ENCODE measurements around the gene ETS1.

The ETS1 gene

GRCh38 chr11:128551611-128552335 lies 35.6 kb downstream of the ETS1 start:
- H3K27me3 ChIP-seq (ENCODE audit: insufficient read depth, poor library complexity, severe bottlenecking): peaks cover 15% of the 10 kb centered on the region

GRCh38 chr11:128551058-128551457 lies 36.3 kb downstream of the ETS1 start:
- Histone ChIP-seq H3K27ac (replicated peaks) (no peak overlapping the region), H3K27me3 (ENCODE audit: insufficient read depth, poor library complexity, severe bottlenecking) (peaks cover 15% of the 10 kb centered on the region)
- no peak for TF ChIP-seq POLR2AphosphoS5 (IDR thresholded peaks at IDR 0.05; ENCODE audit: low read depth)
- no peak for TF ChIP-seq SPI1 (IDR thresholded peaks at IDR 0.05; ENCODE audit: borderline replicate concordance, low read depth)
- TF ChIP-seq REST (IDR thresholded peaks at IDR 0.05; ENCODE audit: insufficient replicate concordance, low read depth): no peak
- TF ChIP-seq CTCF (IDR thresholded peaks at IDR 0.05; ENCODE audit: insufficient read depth, low read length): no peak
- TF ChIP-seq GABPA (IDR thresholded peaks at IDR 0.05; ENCODE audit: low read depth): no peak

More at GRCh38 chr11:128551611-128552335, 35.6 kb downstream of the ETS1 start:
- Histone ChIP-seq H3K27ac (replicated peaks) (no peak overlapping the region), H3K4me3 (replicated peaks; ENCODE audit: insufficient read depth, low read length) (no peak overlapping the region)
- DNase-seq (ENCODE audit: low read depth in 1 of 2, low spot score in 1 of 2): no peak
- no peak for TF ChIP-seq GABPA (IDR thresholded peaks at IDR 0.05; ENCODE audit: low read depth)

GRCh38 chr11:128550261-128550821 lies 37.0 kb downstream of the ETS1 start:
- Histone ChIP-seq H3K4me3 (replicated peaks; ENCODE audit: insufficient read depth, low read length) (no peak overlapping the region), H3K27me3 (ENCODE audit: insufficient read depth, poor library complexity, severe bottlenecking) (peaks cover 15% of the 10 kb centered on the region), H3K27ac (replicated peaks) (no peak overlapping the region)
- no peak for DNase-seq (ENCODE audit: low read depth in 1 of 2, low spot score in 1 of 2)
- TF ChIP-seq REST (IDR thresholded peaks at IDR 0.05; ENCODE audit: insufficient replicate concordance, low read depth): no peak
- no peak for TF ChIP-seq GABPA (IDR thresholded peaks at IDR 0.05; ENCODE audit: low read depth)
- no peak for TF ChIP-seq CTCF (IDR thresholded peaks at IDR 0.05; ENCODE audit: insufficient read depth, low read length)
- TF ChIP-seq SPI1 (IDR thresholded peaks at IDR 0.05; ENCODE audit: borderline replicate concordance, low read depth): no peak
- TF ChIP-seq POLR2AphosphoS5 (IDR thresholded peaks at IDR 0.05; ENCODE audit: low read depth): no peak

More at GRCh38 chr11:128551058-128551457, 36.3 kb downstream of the ETS1 start:
- H3K4me3 ChIP-seq (replicated peaks; ENCODE audit: insufficient read depth, low read length): no peak overlapping the region
- DNase-seq (ENCODE audit: low read depth in 1 of 2, low spot score in 1 of 2): no peak

GRCh38 chr11:128549256-128549944 lies 38.0 kb downstream of the ETS1 start:
- no peak for TF ChIP-seq SPI1 (IDR thresholded peaks at IDR 0.05; ENCODE audit: borderline replicate concordance, low read depth)
- TF ChIP-seq REST (IDR thresholded peaks at IDR 0.05; ENCODE audit: insufficient replicate concordance, low read depth): no peak
- no peak for TF ChIP-seq GABPA (IDR thresholded peaks at IDR 0.05; ENCODE audit: low read depth)
- TF ChIP-seq CTCF (IDR thresholded peaks at IDR 0.05; ENCODE audit: insufficient read depth, low read length): no peak
- TF ChIP-seq POLR2AphosphoS5 (IDR thresholded peaks at IDR 0.05; ENCODE audit: low read depth): no peak
- Histone ChIP-seq H3K27ac (replicated peaks) (no peak overlapping the region), H3K27me3 (ENCODE audit: insufficient read depth, poor library complexity, severe bottlenecking) (peaks cover 15% of the 10 kb centered on the region), H3K4me3 (replicated peaks; ENCODE audit: insufficient read depth, low read length) (no peak overlapping the region)
- no peak for DNase-seq (ENCODE audit: low read depth in 1 of 2, low spot score in 1 of 2)

All from HL-60 (cell line).